KBM-7 (cell line): ENCODE data around the gene SMARCAL1.
A peak's percentile ranks its signal among the peaks of the same experiment; 100 is the strongest.

Experiments used
- DNase-seq: peaks from one replicate; pipeline ENCODE4 v3.0.0-alpha.2; 2015
- in situ Hi-C: fragments of 300-500 bp; cut with MboI; formaldehyde crosslinking; loops from 2 replicates; pipeline ENCODE4 v1.14.3; 2020; ENCODE audit warnings: low sequenced_read_pairs, low pct_unique_long_range_greater_than_20kb, mixed read lengths

SMARCAL1 gene

GRCh38 chr2:216391401-216391800 is 20.9 kb upstream of the SMARCAL1 start:
- in situ Hi-C loops: no loop called here
- DNase-seq: no peak

GRCh38 chr2:216392018-216392562 is 20.2 kb upstream of the SMARCAL1 start:
- in situ Hi-C loops: no loop called here
- no peak for DNase-seq

GRCh38 chr2:216392945-216393840 is 19.1 kb upstream of the SMARCAL1 start:
- no peak for DNase-seq
- in situ Hi-C loops: no loop called here

- in situ Hi-C loops: no loop called here
- peak; percentile 63 for DNase-seq
These were observed 17.4 kb upstream of the SMARCAL1 start for GRCh38 chr2:216394881-216395280.

- in situ Hi-C loops: no loop called here
- no peak for DNase-seq
These were observed 12.7 kb upstream of the SMARCAL1 start for GRCh38 chr2:216399621-216400020.

GRCh38 chr2:216402751-216403150 is 9.5 kb upstream of the SMARCAL1 start:
- in situ Hi-C loops: no loop called here
- DNase-seq: no peak

- peak; percentile 52 for DNase-seq
- in situ Hi-C loops: no loop called here
These were observed 8.2 kb upstream of the SMARCAL1 start for GRCh38 chr2:216404010-216404618.

GRCh38 chr2:216405588-216405987 is 6.7 kb upstream of the SMARCAL1 start:
- in situ Hi-C loops: no loop called here
- no peak for DNase-seq

GRCh38 chr2:216406826-216407225 is 5.5 kb upstream of the SMARCAL1 start:
- in situ Hi-C loops: no loop called here
- DNase-seq: no peak

- in situ Hi-C loops: no loop called here
- DNase-seq: peak; percentile 12
These were observed 3.6 kb upstream of the SMARCAL1 start for GRCh38 chr2:216408426-216409290.

- in situ Hi-C loops: no loop called here
These were observed 1.7 kb upstream of the SMARCAL1 start for GRCh38 chr2:216410550-216410949.

GRCh38 chr2:216413882-216414281 is 1.6 kb downstream of the SMARCAL1 start:
- DNase-seq: no peak
- in situ Hi-C loops: no loop called here

More at GRCh38 chr2:216410550-216410949, 1.7 kb upstream of the SMARCAL1 start:
- no peak for DNase-seq

- no peak for DNase-seq
- in situ Hi-C loops: no loop called here
These were observed 2.6 kb downstream of the SMARCAL1 start for GRCh38 chr2:216414772-216415319.

- in situ Hi-C loops: no loop called here
- DNase-seq: no peak
These were observed 3.3 kb downstream of the SMARCAL1 start for GRCh38 chr2:216415541-216415940.

GRCh38 chr2:216416571-216417307 is 4.5 kb downstream of the SMARCAL1 start:
- in situ Hi-C loops: no loop called here
- no peak for DNase-seq

- no peak for DNase-seq
- in situ Hi-C loops: no loop called here
These were observed 6.7 kb downstream of the SMARCAL1 start for GRCh38 chr2:216418981-216419380.

- in situ Hi-C loops: no loop called here
- DNase-seq: no peak
These were observed 8.2 kb downstream of the SMARCAL1 start for GRCh38 chr2:216420367-216421101.

GRCh38 chr2:216423071-216423470 is 10.8 kb downstream of the SMARCAL1 start:
- in situ Hi-C loops: no loop called here
- DNase-seq: no peak
